ENCODE results near the gene SERGEF.

Gene SERGEF

GRCh38 chr11:17744151-17744940, 268.5 kb downstream of the SERGEF start:
- DNase-seq: no peak

- no peak for DNase-seq
Measured at GRCh38 chr11:17743808-17744119, 269.1 kb downstream of the SERGEF start.

GRCh38 chr11:17743026-17743807, 269.6 kb downstream of the SERGEF start:
- no peak for DNase-seq

GRCh38 chr11:17742019-17742418, 270.8 kb downstream of the SERGEF start:
- no peak for DNase-seq

GRCh38 chr11:17741487-17741886, 271.4 kb downstream of the SERGEF start:
- DNase-seq: no peak

- no peak for DNase-seq
Measured at GRCh38 chr11:17740649-17741235, 272.1 kb downstream of the SERGEF start.

- no peak for DNase-seq
Measured at GRCh38 chr11:17739945-17740338, 272.9 kb downstream of the SERGEF start.

GRCh38 chr11:17738151-17738973, 274.5 kb downstream of the SERGEF start:
- no peak for DNase-seq
